Activated T-helper 1 cell treated with Interleukin-2 at 50 U/mL for 16 hours (primary cell): ENCODE data around the gene LPCAT1.
"Not testable (repeated sequence)": the region's sequence is repeated elsewhere in the genome, so short reads cannot be mapped to it uniquely, and the experiment has no call there.

Source experiments
- DNase-seq: peaks from one replicate; pipeline ENCODE4 v3.0.0-alpha.2; 2020; ENCODE audit warnings: low read depth

The LPCAT1 gene

DNA sequence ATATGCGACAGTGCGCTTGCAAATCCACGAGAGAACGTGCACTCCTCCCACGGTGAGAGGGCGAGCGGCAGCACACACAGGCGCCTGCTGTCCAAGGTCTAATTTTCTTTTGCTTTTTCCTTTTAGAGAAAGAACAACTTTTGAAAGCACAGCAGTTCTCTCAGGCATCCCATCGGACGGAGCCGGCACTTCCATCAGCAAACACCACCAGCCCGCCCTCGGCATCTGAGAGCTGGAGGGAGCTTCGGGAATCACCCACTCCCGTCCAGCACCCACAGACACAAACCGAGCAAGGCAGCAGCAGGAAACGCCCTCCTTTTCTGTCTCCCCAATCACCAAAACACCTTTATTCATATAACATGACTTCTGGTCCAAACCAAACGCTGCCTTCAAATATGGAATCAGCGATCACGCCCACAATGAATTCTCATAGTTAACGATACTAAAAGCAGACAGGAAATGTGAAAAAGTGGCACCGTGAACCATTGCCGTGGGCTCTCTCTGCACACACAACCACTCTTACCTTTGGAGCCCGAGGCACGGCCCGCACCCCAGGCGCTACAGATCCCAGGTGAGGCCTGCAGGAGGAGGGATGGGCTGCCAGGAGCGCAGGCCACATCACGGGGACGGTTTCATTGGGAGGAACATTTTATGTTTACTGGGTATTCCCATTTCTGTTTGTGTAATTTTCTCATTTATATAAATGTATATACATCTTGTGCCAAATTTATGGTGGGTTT, 14.2 kb downstream of the LPCAT1 start:
- no peak for DNase-seq

DNA sequence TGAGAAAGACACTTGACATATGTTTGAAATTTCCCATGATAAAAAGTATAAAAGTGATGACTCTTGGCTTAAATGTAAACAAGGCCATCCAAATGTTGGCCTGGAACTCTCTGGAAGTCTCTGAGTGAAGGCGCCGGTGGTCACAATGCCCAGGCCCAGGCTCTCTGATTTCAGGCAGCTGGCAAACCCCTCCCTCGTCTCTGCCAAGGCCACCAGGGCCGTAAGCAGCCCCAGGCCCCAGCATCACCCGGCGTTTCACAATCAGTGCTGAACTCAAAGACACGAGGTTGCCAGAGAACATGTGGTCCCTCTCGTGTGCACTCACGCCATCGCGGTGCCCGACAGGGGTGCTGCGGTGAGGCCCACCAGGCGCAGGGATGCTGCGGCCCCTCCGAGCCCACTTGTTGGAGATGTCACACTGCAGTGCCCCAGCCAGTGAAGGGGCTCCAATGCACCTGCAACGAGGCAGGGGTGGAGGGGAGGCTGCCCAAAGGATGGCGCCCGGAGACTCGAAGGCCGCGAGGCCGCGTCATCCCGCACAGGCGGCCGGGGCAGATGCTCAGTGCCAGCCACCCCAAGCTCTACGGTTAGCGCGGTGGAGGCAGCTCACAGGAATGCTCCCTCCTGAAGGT, 15.0 kb downstream of the LPCAT1 start:
- DNase-seq: no peak

DNA sequence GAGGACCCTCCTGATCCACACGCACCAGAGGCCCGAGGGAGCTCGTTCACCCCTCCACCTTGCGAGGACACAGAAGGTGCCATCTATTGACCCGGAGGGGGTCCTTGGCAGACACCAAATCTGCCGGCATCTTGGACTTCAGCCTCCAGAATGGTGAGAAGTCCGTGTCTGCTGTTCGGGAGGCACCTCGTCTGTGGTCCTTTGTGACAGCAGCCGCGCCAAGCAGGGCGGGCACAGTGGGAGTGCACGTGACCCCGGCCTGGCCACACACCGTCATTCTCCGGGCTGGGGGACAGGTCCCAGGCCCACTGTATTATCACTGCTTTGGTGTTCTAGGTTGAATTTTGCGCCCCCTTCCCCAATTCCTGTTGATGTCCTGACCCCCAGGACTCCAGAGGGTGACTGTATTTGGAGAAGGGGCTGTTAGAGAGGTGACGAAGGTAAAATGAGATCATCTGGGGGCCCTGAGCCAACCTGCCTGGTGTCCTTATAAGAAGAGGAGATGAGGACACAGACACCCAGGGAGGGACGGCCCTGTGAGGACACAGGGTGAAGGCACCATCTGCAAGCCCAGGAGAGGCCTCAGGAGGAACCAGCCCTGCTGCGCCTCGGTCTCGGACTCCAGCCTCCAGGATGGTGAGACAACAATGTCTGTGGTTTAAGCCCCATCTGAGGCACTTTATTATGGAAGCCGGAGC, 15.7 kb downstream of the LPCAT1 start:
- no peak for DNase-seq

DNA sequence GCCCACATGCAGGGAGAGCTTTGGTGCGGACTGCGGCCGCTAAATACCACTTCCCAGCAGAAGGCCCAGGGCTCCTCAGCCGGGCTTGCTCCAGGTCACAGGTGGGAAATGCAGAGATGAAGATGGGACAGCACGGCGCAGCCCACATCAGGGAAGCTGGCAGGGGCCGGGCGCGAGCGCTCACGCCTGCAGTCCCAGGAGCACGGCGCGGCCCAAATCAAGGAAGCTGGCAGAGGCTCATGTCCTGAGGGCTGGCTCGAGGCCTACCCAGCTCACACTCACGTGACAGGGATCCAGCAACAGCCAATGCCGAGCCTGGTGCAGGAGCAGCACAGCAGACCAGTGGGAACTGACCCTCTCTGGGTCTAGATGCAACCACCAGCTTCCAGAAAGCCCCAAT, 16.3 kb downstream of the LPCAT1 start:
- DNase-seq: no peak

DNA sequence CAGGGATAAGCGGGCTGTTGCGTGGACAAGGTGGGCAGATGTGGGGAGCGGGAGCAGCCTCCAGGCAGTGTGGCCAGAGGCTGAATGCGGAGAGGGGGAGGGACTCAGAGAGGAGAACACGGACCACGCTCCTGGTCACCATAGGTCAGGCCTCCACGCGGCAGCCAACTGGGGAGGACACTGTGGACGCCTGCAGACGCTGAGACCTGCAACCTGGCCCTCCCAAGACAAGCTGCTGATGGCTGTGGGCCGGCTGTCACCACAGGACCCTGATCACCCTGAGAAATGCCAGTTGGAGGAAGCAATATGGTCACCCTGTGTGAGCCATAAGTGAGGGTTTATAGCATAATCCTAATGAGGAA, 16.8 kb downstream of the LPCAT1 start:
- DNase-seq: no peak

DNA sequence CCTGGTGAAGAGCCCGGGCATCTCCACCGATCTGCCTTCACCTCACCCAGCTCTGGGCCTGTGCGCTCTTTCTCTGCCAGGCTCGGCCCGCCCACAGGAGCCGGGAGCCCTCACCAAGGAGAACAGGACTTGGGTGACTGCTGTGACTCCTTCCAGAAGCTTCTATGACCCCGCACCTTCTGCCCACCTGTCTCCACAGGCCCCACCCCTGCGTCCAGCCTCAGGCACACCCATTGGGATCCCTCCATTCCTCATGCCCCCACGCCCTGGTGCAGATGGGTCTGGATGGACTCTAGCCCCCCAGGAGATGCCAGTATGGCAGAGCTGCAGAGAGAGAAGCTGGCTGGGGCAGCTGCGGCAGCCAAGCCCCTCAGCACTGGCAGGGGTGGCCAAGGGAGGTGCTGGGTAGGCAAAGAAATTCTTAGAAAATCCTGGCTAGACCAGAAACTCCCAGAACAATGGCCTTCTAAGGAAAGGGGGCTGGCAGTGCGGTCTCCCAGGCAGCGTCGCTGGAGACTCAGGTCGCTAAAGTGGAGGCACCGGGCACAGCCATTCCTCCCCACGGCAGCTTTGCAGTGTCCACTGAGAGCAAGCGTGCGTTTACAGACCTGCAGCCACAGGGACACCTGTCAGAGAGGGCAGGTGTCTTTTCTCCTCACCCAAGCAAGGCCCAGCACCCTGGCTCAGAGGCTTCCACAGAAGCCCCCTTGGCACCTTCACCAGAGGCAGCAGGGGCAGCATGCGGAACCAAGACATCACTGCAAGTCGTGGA, 17.3 kb downstream of the LPCAT1 start:
- DNase-seq: no peak

DNA sequence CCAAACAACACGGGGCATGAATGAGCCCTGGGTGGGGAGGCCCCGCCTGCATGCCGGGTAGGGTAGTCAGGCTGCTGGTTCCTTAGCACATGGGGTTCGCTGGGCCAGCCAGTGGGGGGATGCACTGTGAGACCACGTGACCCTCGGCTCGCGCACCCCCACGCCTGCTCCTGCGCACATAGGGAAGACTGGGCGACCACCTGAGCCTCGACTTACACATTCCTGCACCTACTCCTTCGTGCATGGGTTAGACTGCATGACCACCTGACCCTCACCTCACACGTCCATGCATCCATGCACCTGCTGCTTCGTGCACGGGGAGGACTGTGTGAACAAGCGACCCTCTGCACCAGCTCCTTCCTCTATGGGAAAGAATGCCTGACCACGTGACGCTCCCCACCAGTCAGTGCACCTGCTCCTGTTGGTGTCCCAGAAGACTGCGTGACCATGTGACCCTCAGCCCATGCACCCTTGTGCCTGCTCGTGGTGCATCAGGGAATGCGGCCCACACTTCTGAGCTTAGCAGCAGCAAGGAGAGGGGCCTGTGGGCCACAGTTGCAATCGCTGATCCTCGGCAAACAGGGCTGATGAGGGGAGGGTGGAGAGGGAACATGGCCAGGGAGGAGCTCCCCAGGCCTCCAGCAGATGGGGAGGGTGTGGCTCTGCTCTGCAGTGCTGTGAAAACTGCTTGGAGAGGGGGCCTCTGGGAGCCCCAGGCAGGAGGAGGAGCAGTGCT, 18.1 kb downstream of the LPCAT1 start:
- no peak for DNase-seq

DNA sequence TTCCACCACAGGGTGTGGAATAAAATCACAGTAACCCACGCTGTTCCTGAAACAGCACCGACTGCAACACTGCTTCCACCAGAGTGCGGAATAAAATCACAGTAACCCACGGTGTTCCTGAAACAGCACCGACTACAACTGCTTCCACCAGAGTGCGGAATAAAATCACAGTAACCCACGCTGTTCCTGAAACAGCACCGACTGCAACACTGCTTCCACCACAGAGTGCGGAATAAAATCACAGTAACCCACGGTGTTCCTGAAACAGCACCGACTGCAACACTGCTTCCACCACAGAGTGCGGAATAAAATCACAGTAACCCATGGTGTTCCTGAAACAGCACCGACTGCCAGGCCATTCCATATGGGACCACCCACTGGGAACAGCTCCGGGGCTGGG, 18.7 kb downstream of the LPCAT1 start:
- not testable (repeated sequence) for DNase-seq

DNA sequence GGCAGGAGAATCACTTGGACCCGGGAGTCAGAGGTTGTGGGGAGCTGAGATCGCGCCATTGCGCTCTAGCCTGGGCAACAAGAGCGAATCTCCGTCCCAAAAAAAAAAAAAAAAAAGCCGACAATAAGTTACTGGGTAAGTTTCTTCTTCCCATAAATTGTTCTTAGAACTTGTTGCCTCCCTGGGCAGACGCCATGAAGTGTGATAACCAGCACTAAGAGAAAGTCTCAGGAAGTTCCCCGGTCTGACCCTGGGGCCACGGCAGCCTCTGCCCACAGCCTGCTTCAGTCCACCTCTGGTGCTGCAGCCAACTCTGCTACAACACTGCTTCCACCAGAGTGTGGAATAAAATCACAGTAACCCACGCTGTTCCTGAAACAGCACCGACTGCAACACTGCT, 19.1 kb downstream of the LPCAT1 start:
- DNase-seq: no peak

DNA sequence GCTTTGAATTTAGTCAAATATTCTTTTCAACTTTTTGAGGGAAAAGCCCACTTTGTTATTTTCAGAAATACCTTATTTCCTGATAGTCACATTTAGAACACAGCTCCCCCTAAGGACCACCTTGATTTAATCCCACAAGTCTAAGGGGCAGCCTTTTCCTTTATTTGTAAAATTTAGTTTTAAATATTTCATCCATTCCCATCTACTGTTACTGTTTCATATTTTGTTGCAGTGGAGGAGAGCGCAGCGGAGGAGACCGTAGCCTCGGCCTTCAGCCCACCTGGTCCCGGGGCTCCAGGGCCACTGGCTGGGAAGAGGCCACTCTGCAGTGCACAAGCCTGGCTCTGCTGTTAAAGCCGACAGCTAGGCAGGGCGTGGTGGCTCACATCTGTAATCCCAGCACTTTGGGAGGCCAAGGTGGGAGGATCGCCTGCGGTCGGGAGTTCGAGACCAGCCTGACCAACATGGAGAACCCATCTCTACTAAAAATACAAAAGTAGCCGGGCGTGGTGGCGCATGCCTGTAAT, 19.6 kb downstream of the LPCAT1 start:
- DNase-seq: no peak

DNA sequence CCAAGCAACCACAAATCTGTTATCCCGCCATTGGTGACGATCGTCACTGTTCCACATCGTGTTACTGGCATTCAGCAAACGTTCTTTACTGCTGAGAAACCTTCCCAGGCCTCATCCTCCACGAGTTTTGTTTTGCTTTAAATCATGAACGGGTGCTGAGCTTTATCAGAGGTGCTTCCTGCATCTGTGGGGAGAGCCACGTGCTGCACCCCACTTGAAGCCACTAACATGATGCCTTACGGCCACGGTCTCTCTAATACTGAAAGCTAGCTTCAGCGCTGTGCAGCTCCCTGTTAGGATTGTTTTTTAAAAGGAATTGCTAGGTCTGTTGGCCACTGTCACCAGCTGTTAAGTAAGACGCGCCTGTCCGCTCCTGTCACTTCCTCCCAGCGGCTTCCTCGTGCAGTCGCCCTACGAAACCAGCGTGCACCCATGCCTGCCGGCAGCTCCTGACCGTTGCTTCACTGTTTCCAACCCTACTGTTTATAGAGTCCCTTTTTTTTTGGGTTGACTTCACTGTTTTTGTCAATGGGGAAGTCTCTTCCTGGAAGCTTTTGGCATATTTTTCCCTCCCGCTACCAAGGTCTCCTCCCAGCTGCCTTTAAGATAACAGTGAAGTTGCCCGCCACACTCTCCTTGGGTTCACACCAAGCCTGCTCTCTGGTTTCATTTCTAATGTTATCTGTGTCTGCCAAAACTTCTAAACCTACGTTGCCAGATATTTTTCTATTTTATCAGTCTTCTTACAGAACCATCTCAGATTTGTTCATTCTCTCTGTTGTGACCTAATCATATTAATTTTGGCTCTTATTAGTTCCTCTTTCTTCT, 20.3 kb downstream of the LPCAT1 start:
- no peak for DNase-seq

DNA sequence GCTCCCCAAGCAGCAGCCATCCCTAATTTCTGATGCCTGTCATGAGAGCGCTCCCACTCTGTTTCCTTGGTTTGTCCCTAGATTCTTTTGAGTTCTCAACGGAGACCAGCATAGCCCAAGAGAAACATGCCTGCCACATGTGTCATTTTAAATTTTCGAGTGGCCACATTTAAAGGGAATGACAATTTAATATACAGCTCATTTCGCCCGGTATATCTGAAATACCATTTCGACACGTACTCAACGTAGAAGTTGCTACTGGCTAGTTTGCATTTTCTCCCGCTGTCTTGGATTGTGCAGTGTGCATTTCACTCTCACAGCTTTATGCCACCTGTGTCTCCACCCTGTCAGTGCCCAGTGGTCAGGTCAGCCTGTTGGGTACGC, 21.0 kb downstream of the LPCAT1 start:
- no peak for DNase-seq

DNA sequence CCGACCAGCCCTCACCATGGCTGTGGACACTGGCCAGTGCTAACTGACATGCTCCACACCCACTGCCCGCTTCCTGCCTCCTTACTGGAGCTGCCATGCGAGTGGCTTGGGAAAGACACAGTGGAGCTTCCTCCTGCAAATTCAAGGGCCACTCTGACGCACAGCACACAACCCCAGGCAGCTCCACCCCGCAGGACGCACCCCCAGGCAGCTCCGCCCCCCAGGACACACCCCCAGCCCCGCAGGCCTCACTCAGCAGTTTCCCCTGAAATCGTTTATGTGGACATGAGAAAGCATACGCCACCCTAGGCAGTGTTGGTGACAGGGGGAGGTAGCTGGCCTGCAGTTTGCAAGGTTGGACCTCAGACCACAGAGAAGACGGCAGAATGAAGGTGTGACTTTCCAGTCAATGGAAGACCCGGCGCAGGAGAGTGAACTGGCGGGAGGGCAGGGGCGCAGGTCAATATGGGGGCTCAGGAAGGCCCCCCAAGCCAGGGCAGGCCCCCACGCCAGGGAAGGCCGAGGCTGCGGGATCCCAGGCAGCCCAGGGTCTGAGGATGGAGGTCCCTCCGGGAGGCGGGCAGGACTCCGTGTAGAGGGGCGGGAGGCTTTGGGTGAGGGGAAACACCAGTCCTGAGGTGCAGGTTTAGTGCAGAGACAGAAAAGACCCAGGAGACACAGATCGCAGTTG, 21.6 kb downstream of the LPCAT1 start:
- no peak for DNase-seq

DNA sequence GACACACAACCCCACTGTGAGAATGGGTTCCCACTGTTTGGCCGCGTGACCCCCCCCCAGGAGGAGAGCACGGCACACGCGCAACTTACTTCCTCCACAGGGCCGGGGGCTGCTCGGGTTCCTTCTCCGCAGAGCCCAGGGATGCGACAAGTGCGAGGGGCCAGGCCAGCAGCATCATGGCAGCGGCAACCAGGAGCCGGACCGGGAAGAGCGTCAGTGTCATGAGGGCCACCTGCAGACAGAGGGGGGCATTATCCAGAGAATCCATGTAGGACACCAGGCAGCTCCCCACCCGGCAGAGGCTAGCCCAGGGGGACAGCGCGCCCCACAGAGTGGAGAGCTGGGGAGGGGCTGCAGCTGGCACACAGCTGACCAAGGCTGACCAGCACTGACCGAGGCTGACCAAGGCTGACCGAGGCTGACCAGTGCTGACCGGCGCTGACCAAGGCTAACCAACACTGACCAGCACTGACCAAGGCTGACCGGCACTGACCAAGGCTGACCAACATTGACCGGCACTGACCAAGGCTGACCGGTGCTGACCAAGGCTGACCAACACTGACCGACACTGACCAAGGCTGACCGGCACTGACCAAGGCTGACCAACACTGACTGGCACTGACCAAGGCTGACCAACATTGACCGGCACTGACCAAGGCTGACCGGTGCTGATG, 22.3 kb downstream of the LPCAT1 start:
- no peak for DNase-seq

DNA sequence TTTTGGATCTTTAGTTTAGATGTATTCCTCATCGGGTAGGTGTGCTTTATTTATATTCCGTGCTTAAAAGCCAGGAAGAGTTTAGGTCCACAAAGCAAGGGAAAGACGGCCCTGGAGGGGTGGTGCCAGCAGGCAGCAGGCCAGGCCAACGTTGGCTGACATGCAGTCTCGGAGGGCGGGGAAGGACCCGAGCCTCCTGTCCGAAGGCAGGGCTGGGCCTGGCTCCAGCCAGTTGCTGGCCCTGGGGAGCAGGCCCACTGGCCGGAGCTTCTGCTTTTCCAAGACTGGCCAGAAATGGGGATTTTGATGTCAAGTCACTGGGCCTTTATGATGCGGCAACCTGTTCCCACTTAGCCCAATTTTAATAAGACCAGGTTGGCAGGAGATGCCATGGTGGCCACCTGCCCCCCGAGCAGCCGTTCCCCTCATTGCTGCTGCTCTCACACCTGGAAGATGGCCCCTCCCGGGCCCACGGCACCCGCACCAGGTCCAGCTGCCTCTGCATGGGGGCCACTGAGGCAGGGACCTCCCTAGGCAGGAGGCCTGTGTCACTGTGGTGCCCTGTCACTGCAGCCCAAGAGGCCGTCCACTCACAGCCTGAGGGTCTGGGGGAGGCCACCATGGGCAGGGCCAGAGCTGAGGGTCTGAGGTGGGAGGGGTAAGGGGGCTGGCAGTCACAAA, 23.2 kb downstream of the LPCAT1 start:
- DNase-seq: no peak

DNA sequence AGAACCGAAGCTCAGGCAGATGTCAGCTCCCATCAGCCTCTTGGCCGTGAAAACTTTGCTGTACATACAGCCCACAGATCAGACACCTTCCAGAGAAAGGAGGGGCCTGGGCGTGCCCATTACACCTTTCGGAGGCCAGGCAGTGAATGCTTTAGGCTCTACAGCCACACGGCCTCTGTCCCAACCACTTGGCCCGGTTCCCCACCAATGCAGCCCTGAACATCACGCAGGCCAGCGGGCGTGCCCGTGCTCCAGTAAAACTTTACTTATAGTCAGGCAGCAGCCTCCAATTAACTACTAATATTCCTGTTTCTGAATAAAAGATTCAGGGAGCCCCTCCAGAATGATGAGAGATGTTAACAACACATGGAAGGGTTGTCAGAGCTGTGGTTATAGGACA, 23.9 kb downstream of the LPCAT1 start:
- DNase-seq: no peak

DNA sequence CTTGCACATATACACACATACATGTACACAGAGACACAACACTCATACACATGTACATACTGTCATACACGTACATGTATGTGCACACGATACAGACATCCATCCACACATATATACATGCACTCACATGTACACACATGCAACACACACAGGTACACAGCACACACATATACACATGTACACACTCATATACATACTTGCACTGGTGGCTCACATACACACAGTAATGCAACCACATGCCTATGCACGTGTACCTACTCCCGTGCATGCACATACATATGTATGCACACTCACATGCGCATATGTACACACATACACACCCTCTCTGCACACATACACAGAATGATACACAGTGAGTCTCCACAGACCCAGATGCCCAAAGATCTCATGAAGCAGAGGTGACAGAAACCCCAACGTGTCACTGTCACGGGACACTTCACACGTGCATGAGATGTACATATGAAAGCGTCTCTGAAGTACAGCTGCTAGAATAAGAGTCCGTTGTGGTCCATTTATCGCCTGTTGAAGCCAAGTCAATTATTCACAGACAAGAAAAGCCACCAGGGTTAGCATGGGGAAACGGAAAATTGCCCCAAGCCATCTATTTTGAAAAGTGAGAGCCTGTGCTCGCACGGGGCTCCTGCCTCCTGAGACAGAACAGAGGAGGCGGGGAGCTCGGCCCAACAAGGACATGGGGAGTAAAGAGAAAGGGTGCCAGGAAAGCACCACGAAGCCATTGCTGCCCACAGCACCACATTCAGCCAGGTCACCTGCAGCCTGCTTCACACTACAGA, 24.9 kb downstream of the LPCAT1 start:
- DNase-seq: no peak
